GM21515 (cell line): Measurements from ENCODE around the gene OTUD3.
"Not testable (repeated sequence)": the region's sequence is repeated elsewhere in the genome, so short reads cannot be mapped to it uniquely, and the experiment has no call there.

Experiments used
- ATAC-seq: cut with Tn5 transposase; IDR thresholded peaks from one replicate; pipeline ENCODE4 v1.9.1; 2021; ENCODE audit not compliant: unreplicated experiment

OTUD3 gene

GRCh38 chr1:19866758-19867157 is 15.4 kb upstream of the OTUD3 start:
- no peak for ATAC-seq

GRCh38 chr1:19868575-19868974 is 13.6 kb upstream of the OTUD3 start:
- not testable (repeated sequence) for ATAC-seq

- ATAC-seq = not testable (repeated sequence)
Measured at GRCh38 chr1:19869453-19869852, 12.7 kb upstream of the OTUD3 start.

GRCh38 chr1:19869929-19870328 is 12.3 kb upstream of the OTUD3 start:
- ATAC-seq = no peak

- ATAC-seq = no peak
Measured at GRCh38 chr1:19872190-19872589, 10.0 kb upstream of the OTUD3 start.

- no peak for ATAC-seq
Measured at GRCh38 chr1:19877181-19877750, 4.9 kb upstream of the OTUD3 start.

GRCh38 chr1:19877821-19878636 is 4.2 kb upstream of the OTUD3 start:
- no peak for ATAC-seq

- no peak for ATAC-seq
Measured at GRCh38 chr1:19878637-19878985, 3.6 kb upstream of the OTUD3 start.

GRCh38 chr1:19879227-19879626 is 3.0 kb upstream of the OTUD3 start:
- no peak for ATAC-seq

GRCh38 chr1:19879661-19880060 is 2.5 kb upstream of the OTUD3 start:
- ATAC-seq = no peak

GRCh38 chr1:19880841-19881240 is 1.4 kb upstream of the OTUD3 start:
- ATAC-seq = not testable (repeated sequence)

- ATAC-seq = no peak
Measured at GRCh38 chr1:19884312-19884711, 2.1 kb downstream of the OTUD3 start.

GRCh38 chr1:19885821-19886220 is 3.6 kb downstream of the OTUD3 start:
- no peak for ATAC-seq

- ATAC-seq = no peak
Measured at GRCh38 chr1:19888112-19888511, 5.9 kb downstream of the OTUD3 start.

GRCh38 chr1:19889656-19890055 is 7.5 kb downstream of the OTUD3 start:
- ATAC-seq = no peak

GRCh38 chr1:19892129-19892528 is 9.9 kb downstream of the OTUD3 start:
- no peak for ATAC-seq

- ATAC-seq = no peak
Measured at GRCh38 chr1:19892628-19893168, 10.5 kb downstream of the OTUD3 start.

GRCh38 chr1:19893687-19894086 is 11.5 kb downstream of the OTUD3 start:
- no peak for ATAC-seq

- ATAC-seq = no peak
Measured at GRCh38 chr1:19894218-19894617, 12.0 kb downstream of the OTUD3 start.

- no peak for ATAC-seq
Measured at GRCh38 chr1:19901653-19902052, 19.5 kb downstream of the OTUD3 start.

GRCh38 chr1:19903621-19904020 is 21.4 kb downstream of the OTUD3 start:
- no peak for ATAC-seq

GRCh38 chr1:19907456-19907855 is 25.3 kb downstream of the OTUD3 start:
- no peak for ATAC-seq
